Gastrocnemius medialis (tissue), 4 donors: ENCODE results near the gene ERI3. TPM values are rescaled to one million over a fixed set of nuclear protein-coding genes. Genes with fewer than 3 reads are reported as not detected.

Experiments used
- ATAC-seq, 2 donors: fragments of 150-250 bp; one replicate each; pipeline ENCODE4 v1.9.1; 2016
- DNase-seq, 2 donors: peaks; one replicate each; pipeline ENCODE4 v3.0.0-alpha.2; 2019
- H3K27ac ChIP-seq, 4 donors: fragments of 200-600 bp; sonication (generic); 1 replicate in 1 of 4; 2 replicates in 3 of 4; pipeline ENCODE4 v1.5.1; 2016 to 2018; ENCODE audit warnings: mild to moderate bottlenecking in 2 of 4, moderate library complexity in 1 of 4
- H3K27me3 ChIP-seq, 3 donors: fragments of 200-600 bp; sonication (generic) in 2 of 3; 1 replicate in 1 of 3; 2 replicates in 2 of 3; pipeline versions ENCODE4 v1.5.1 to v1.6.0; 2016 to 2019; ENCODE audit warnings: mild to moderate bottlenecking in 1 of 3, moderate library complexity in 1 of 3
- H3K36me3 ChIP-seq, 2 donors: fragments of 200-600 bp; sonication (generic) in 1 of 2; one replicate each; pipeline ENCODE4 v1.5.1; 2017 to 2018
- H3K4me1 ChIP-seq, 2 donors: fragments of 200-600 bp; sonication (generic) in 1 of 2; one replicate each; pipeline ENCODE4 v1.5.1; 2016 to 2017; ENCODE audit warnings: mild to moderate bottlenecking in 2 of 2
- H3K4me3 ChIP-seq, 4 donors: fragments of 200-600 bp; sonication (generic) in 3 of 4; 1 replicate in 1 of 4; 2 replicates in 3 of 4; pipeline ENCODE4 v1.5.1; 2016 to 2019; ENCODE audit warnings: mild to moderate bottlenecking in 2 of 4
- H3K9me3 ChIP-seq, 3 donors: fragments of 200-600 bp; sonication (generic) in 2 of 3; 1 replicate in 1 of 3; 2 replicates in 2 of 3; pipeline ENCODE4 v1.5.1; 2016 to 2019
- CTCF ChIP-seq, 5 experiments: fragments of 450-650 bp in 3 of 5; fragments of 200-600 bp in 2 of 5; sonication (generic) in 2 of 5; IDR thresholded peaks in 4 of 5; conservative IDR thresholded peaks in 1 of 5; 1 replicate in 4 of 5; 2 replicates in 1 of 5; pipeline ENCODE4 v1.5.1; 2016 to 2019; ENCODE audit warnings: antibody characterized with exemption in 5 of 5, mild to moderate bottlenecking in 3 of 5, moderate library complexity in 3 of 5
- POLR2A ChIP-seq, 2 donors: fragments of 450-650 bp; IDR thresholded peaks; one replicate each; pipeline ENCODE4 v1.6.1; 2017; ENCODE audit warnings: antibody characterized with exemption in 2 of 2, mild to moderate bottlenecking in 2 of 2, moderate library complexity in 2 of 2
- in situ Hi-C, 4 donors: fragments of 200-750 bp; cut with MboI; loops; one replicate each; pipeline versions ENCODE4 v1.15.0 to v1.8.0; 2017; ENCODE audit warnings: low sequenced_read_pairs in 4 of 4
- intact Hi-C: fragments of 100-400 bp; cut with DNase I; formaldehyde crosslinking; loops from one replicate; pipeline ENCODE4 v1.15.1; 2023; ENCODE audit warnings: low total_unique reads
- total RNA-seq, 4 donors: library from RNA; depleted of rRNA; stranded (reverse); fragments of >200 nt; gene quantifications; one replicate each; pipeline versions ENCODE4 v1.1.0 to v1.2.3, GENCODE V29; 2016

The ERI3 gene
- total RNA-seq, 4 donors from 2014 or later: 53.8 to 101 (median 79.8) TPM

- TF ChIP-seq CTCF (IDR thresholded peaks at IDR 0.05 in 4 of 5, conservative IDR thresholded peaks at IDR 0.05 in 1 of 5) (no peak), POLR2A (IDR thresholded peaks at IDR 0.05) (no peak)
- in situ Hi-C loops (loop anchor here in 2 of 4 donors (10.0 kb wide), 1 partner anchor 101 kb away; the partner anchor contains the start of gene DMAP1 (in 2 of the 2)), intact Hi-C loops (no loop called here)
- Histone ChIP-seq H3K4me3 (no peak overlapping the region), H3K4me1 (no peaks in the 10 kb centered on the region), H3K27me3 (no peaks in the 10 kb centered on the region), H3K9me3 (no peaks in the 10 kb centered on the region), H3K27ac (no peak overlapping the region), H3K36me3 (peaks cover 0 to 33% of the 10 kb centered on the region in 2 donors)
- DNase-seq (no peak), ATAC-seq (no peak)
Observed at GRCh38 chr1:44316231-44316759, 38.8 kb downstream of the ERI3 start.

- Histone ChIP-seq H3K4me3 (no peak overlapping the region), H3K4me1 (no peaks in the 10 kb centered on the region), H3K36me3 (peaks cover 0 to 35% of the 10 kb centered on the region in 2 donors), H3K9me3 (no peaks in the 10 kb centered on the region), H3K27me3 (no peaks in the 10 kb centered on the region), H3K27ac (no peak overlapping the region)
- no peak for TF ChIP-seq POLR2A (IDR thresholded peaks at IDR 0.05)
- ATAC-seq (no peak), DNase-seq (no peak)
- intact Hi-C loops (no loop called here), in situ Hi-C loops (loop anchor here in 2 of 4 donors (10.0 kb wide), 1 partner anchor 101 kb away; the partner anchor contains the start of gene DMAP1 (in 2 of the 2))
Observed at GRCh38 chr1:44315521-44315920, 39.5 kb downstream of the ERI3 start.

GRCh38 chr1:44314452-44314851 is 40.6 kb downstream of the ERI3 start:
- Histone ChIP-seq H3K4me1 (no peaks in the 10 kb centered on the region), H3K27ac (no peak overlapping the region), H3K4me3 (no peak overlapping the region), H3K36me3 (peaks cover 0 to 40% of the 10 kb centered on the region in 2 donors), H3K9me3 (no peaks in the 10 kb centered on the region), H3K27me3 (no peaks in the 10 kb centered on the region)
- ATAC-seq (no peak), DNase-seq (no peak)
- in situ Hi-C loops (loop anchor here in 2 of 4 donors (10.0 kb wide), 1 partner anchor 100 kb away; the partner anchor contains the start of gene DMAP1 (in 2 of the 2)), intact Hi-C loops (no loop called here)
- no peak for TF ChIP-seq POLR2A (IDR thresholded peaks at IDR 0.05)
- TF ChIP-seq CTCF (IDR thresholded peaks at IDR 0.05 in 4 of 5, conservative IDR thresholded peaks at IDR 0.05 in 1 of 5): no peak

- no peak overlapping the region for H3K4me3 ChIP-seq
- in situ Hi-C loops (loop anchor here in 2 of 4 donors (10.0 kb wide), 1 partner anchor 99 kb away; the partner anchor contains the start of gene DMAP1 (in 2 of the 2)), intact Hi-C loops (no loop called here)
- no peak overlapping the region for H3K27ac ChIP-seq
- peaks cover 0 to 35% of the 10 kb centered on the region in 2 donors for H3K36me3 ChIP-seq
- H3K9me3 ChIP-seq: no peaks in the 10 kb centered on the region
- no peaks in the 10 kb centered on the region for H3K27me3 ChIP-seq
- TF ChIP-seq POLR2A (IDR thresholded peaks at IDR 0.05): no peak
- no peak for TF ChIP-seq CTCF (IDR thresholded peaks at IDR 0.05 in 4 of 5, conservative IDR thresholded peaks at IDR 0.05 in 1 of 5)
- H3K4me1 ChIP-seq: peaks cover 0 to under 1% of the 10 kb centered on the region in 2 donors
- no peak for ATAC-seq
- DNase-seq: no peak
Observed at GRCh38 chr1:44313265-44313918, 41.7 kb downstream of the ERI3 start.
